NCI-H1930 (cell line): ENCODE results near the gene UTY.
"Not testable (repeated sequence)": the region's sequence is repeated elsewhere in the genome, so short reads cannot be mapped to it uniquely, and the experiment has no call there.

Experiments
- DNase-seq, 2 experiments: peaks; one replicate each; lab custom pipeline; 2025; lab: John Stamatoyannopoulos, UW

The UTY gene

GRCh38 chrY:13299411-13299810 is 180.4 kb downstream of the UTY start:
- DNase-seq, result no peak

GRCh38 chrY:13296176-13296890 is 183.5 kb downstream of the UTY start:
- DNase-seq, result no peak

GRCh38 chrY:13295026-13295425 is 184.8 kb downstream of the UTY start:
- no peak for DNase-seq

- no peak for DNase-seq
Observed at GRCh38 chrY:13291199-13291598, 188.6 kb downstream of the UTY start.

- DNase-seq, result not testable (repeated sequence)
Observed at GRCh38 chrY:13282151-13283054, 197.4 kb downstream of the UTY start.

GRCh38 chrY:13279561-13279960 is 200.3 kb downstream of the UTY start:
- DNase-seq, result no peak

GRCh38 chrY:13271706-13272105 is 208.1 kb downstream of the UTY start:
- no peak for DNase-seq

GRCh38 chrY:13253941-13254440 is 225.8 kb downstream of the UTY start:
- DNase-seq, result not testable (repeated sequence)

GRCh38 chrY:13250421-13250820 is 229.4 kb downstream of the UTY start:
- DNase-seq, result no peak

- DNase-seq, result no peak
Observed at GRCh38 chrY:13243716-13244115, 236.1 kb downstream of the UTY start.

GRCh38 chrY:13233901-13234300 is 245.9 kb downstream of the UTY start:
- no peak for DNase-seq

- DNase-seq, result no peak
Observed at GRCh38 chrY:13233118-13233517, 246.7 kb downstream of the UTY start.

GRCh38 chrY:13227354-13227953 is 252.4 kb downstream of the UTY start:
- no peak for DNase-seq

GRCh38 chrY:13210961-13211646 is 268.7 kb downstream of the UTY start:
- DNase-seq, result no peak

- no peak for DNase-seq
Observed at GRCh38 chrY:13205214-13205613, 274.6 kb downstream of the UTY start.
